ENCODE data around the gene SLC22A1. TPM values are rescaled to one million over a fixed set of nuclear protein-coding genes. Genes with fewer than 3 reads are reported as not detected.

Gene SLC22A1
- polyA plus RNA-seq, 2 of the 4 experiments (the other 2 are of a cell fraction): 2.1 TPM

- no peak overlapping the region for H3K27ac ChIP-seq
- ChIA-PET POLR2A (no interaction called here), CTCF (interaction anchor here (1.4 to 1.5 kb wide), 2 partner anchors 8 to 309 kb away, joined by 4 to 8 read pairs; no protein-coding TSS in a partner anchor)
- H3K4me2 ChIP-seq: no peak overlapping the region
- no peak for ATAC-seq
- TF ChIP-seq NR3C1 (IDR thresholded peaks at IDR 0.05): no peak
- TF ChIP-seq CHD4 (IDR thresholded peaks at IDR 0.05; ENCODE audit: borderline replicate concordance): no peak
- no peak for TF ChIP-seq ELK1 (IDR thresholded peaks at IDR 0.05; ENCODE audit: low read depth, low read length)
- TF ChIP-seq CBX8 (IDR thresholded peaks at IDR 0.05): no peak
- TF ChIP-seq RCOR1 (IDR thresholded peaks at IDR 0.05; ENCODE audit: low read depth, low read length): no peak
- no peak for TF ChIP-seq JUN (IDR thresholded peaks at IDR 0.05)
- TF ChIP-seq CBX2 (IDR thresholded peaks at IDR 0.05; ENCODE audit: borderline replicate concordance, low read depth): no peak
- TF ChIP-seq SREBF2 (IDR thresholded peaks at IDR 0.05): no peak
- TF ChIP-seq CTCF (IDR thresholded peaks at IDR 0.05): no peak
- no peak for TF ChIP-seq CEBPB (IDR thresholded peaks at IDR 0.05)
- no peak for TF ChIP-seq KDM1A (IDR thresholded peaks at IDR 0.05; ENCODE audit: low read depth)
- no peak for TF ChIP-seq PHF8 (IDR thresholded peaks at IDR 0.05; ENCODE audit: borderline replicate concordance, low read depth)
- no peak for TF ChIP-seq FOSB (CRISPR knock-in tag; IDR thresholded peaks at IDR 0.05)
- TF ChIP-seq REST (IDR thresholded peaks at IDR 0.05): no peak
- no peak for TF ChIP-seq FOSL2 (IDR thresholded peaks at IDR 0.05)
- no peak for TF ChIP-seq FOSL2 (CRISPR knock-in tag; IDR thresholded peaks at IDR 0.05)
- H3K4me1 ChIP-seq: peaks cover 6% of the 10 kb centered on the region; the same call in 2 of the 3 replicates
- H3K9me3 ChIP-seq: no peaks in the 10 kb centered on the region
- no peak for DNase-seq (ENCODE audit: low read depth in 1 of 2, low spot score in 1 of 2)
- 76% methylated on average over 6 of the region's 6 CpGs for WGBS (ENCODE audit: missing lambda C conversion rate)
- no peak overlapping the region for H3K4me3 ChIP-seq
- FAIRE-seq: no peak
These were observed 25.0 kb downstream of the SLC22A1 start for GRCh38 chr6:160146454-160147145.

- H3K4me2 ChIP-seq: no peak overlapping the region
- no peak for DNase-seq (ENCODE audit: low read depth in 1 of 2, low spot score in 1 of 2)
These were observed 25.5 kb downstream of the SLC22A1 start for GRCh38 chr6:160147146-160147536.

More at GRCh38 chr6:160147146-160147536, 25.5 kb downstream of the SLC22A1 start:
- Histone ChIP-seq H3K27ac (no peak overlapping the region), H3K4me1 (0 out of 3 replicates have a peak, but pooled peaks cover 1% of the 10 kb centered on the region), H3K9me3 (no peaks in the 10 kb centered on the region), H3K4me3 (no peak overlapping the region)
- ATAC-seq (no peak), FAIRE-seq (no peak)
- TF ChIP-seq KDM5A (IDR thresholded peaks at IDR 0.05) (no peak), BCL3 (IDR thresholded peaks at IDR 0.05) (no peak), ATOH8 (CRISPR knock-in tag; IDR thresholded peaks at IDR 0.05; ENCODE audit: low read depth) (no peak), FOSL2 (IDR thresholded peaks at IDR 0.05) (no peak), FOSL2 (CRISPR knock-in tag; IDR thresholded peaks at IDR 0.05) (no peak), CHD2 (IDR thresholded peaks at IDR 0.05; ENCODE audit: low read length, partially characterized antibody) (no peak)
- 91% methylated on average over 3 of the region's 3 CpGs for WGBS (ENCODE audit: missing lambda C conversion rate)
- CTCF ChIA-PET: interaction anchor here (1.4 to 1.5 kb wide), 2 partner anchors 9 to 15 kb away, joined by 3 to 8 read pairs; no protein-coding TSS in a partner anchor
- POLR2A ChIA-PET: no interaction called here

Data from A549 (cell line).